Hepatocyte (in vitro differentiated cells): ENCODE measurements around the gene DCLK2. TPM values are rescaled to one million over a fixed set of nuclear protein-coding genes. Genes with fewer than 3 reads are reported as not detected.
"Not testable (repeated sequence)": the region's sequence is repeated elsewhere in the genome, so short reads cannot be mapped to it uniquely, and the experiment has no call there.

ENCODE experiments used
- DNase-seq: peaks from one replicate; pipeline ENCODE4 v3.0.0-alpha.2; 2016; ENCODE audit warnings: low spot score
- H2AFZ ChIP-seq: fragments of 200-600 bp; sonication (generic); 2 replicates; pipeline ENCODE4 v1.6.0; 2016; ENCODE audit warnings: antibody characterized with exemption, mild to moderate bottlenecking
- H3K27ac ChIP-seq: fragments of 200-600 bp; sonication (generic); 2 replicates; pipeline ENCODE4 v1.5.1; 2016; ENCODE audit warnings: mild to moderate bottlenecking
- H3K27me3 ChIP-seq: fragments of 200-600 bp; sonication (generic); 2 replicates; pipeline ENCODE4 v1.6.1; 2016
- H3K36me3 ChIP-seq: fragments of 200-600 bp; sonication (generic); replicated peaks from 2 replicates; pipeline ENCODE4 v1.5.1; 2016; ENCODE audit warnings: low read depth; ENCODE audit not compliant: insufficient read depth
- H3K4me1 ChIP-seq: fragments of 200-600 bp; sonication (generic); 2 replicates; pipeline ENCODE4 v1.5.1; 2016; ENCODE audit warnings: mild to moderate bottlenecking, moderate library complexity; ENCODE audit not compliant: insufficient read depth
- H3K4me2 ChIP-seq: fragments of 200-600 bp; sonication (generic); 2 replicates; pipeline ENCODE4 v1.6.0; 2016
- H3K4me3 ChIP-seq: fragments of 200-600 bp; sonication (generic); 2 replicates; pipeline ENCODE4 v1.5.1; 2016; ENCODE audit warnings: mild to moderate bottlenecking
- H3K79me2 ChIP-seq: fragments of 200-600 bp; sonication (generic); 2 replicates; pipeline ENCODE4 v1.6.0; 2017; ENCODE audit warnings: mild to moderate bottlenecking
- H3K9me2 ChIP-seq: fragments of 200-600 bp; sonication (generic); replicated peaks from 2 replicates; pipeline ENCODE4 v1.6.0; 2017; ENCODE audit warnings: mild to moderate bottlenecking; ENCODE audit not compliant: insufficient read depth
- H3K9me3 ChIP-seq: fragments of 200-600 bp; sonication (generic); 2 replicates; pipeline ENCODE4 v1.5.1; 2016; ENCODE audit warnings: low read depth, mild to moderate bottlenecking
- H4K20me1 ChIP-seq: fragments of 200-600 bp; sonication (generic); 2 replicates; pipeline ENCODE4 v1.6.0; 2016; ENCODE audit warnings: mild to moderate bottlenecking; ENCODE audit not compliant: insufficient read depth, poor library complexity, severe bottlenecking
- CTCF ChIP-seq: fragments of 200-600 bp; sonication (generic); IDR thresholded peaks from 2 replicates; pipeline ENCODE4 v1.5.1; 2016; ENCODE audit warnings: antibody characterized with exemption, mild to moderate bottlenecking; ENCODE audit not compliant: poor library complexity
- EZH2 ChIP-seq: fragments of 200-600 bp; sonication (generic); IDR thresholded peaks from 2 replicates; pipeline ENCODE4 v1.6.1; 2016; ENCODE audit warnings: antibody characterized with exemption, mild to moderate bottlenecking, borderline replicate concordance
- EZH2phosphoT487 ChIP-seq: fragments of 200-600 bp; sonication (generic); IDR thresholded peaks from one replicate; pipeline ENCODE4 v1.6.1; 2018; ENCODE audit warnings: antibody characterized with exemption, mild to moderate bottlenecking, low read depth, moderate library complexity; ENCODE audit not compliant: unreplicated experiment, severe bottlenecking
- WGBS: methylation state at CpG from one replicate; pipeline ENCODE4 v1.1.6; 2016; ENCODE audit warnings: low lambda C conversion rate; ENCODE audit errors: missing lambda C conversion rate; 5-methylcytosine and 5-hydroxymethylcytosine counted together
- polyA plus RNA-seq: library from polyadenylated mRNA; unstranded; fragments of >200 nt; fragmentation: Nextera tagmentation; extraction: Ambion mirVana; gene quantifications from 2 replicates; pipeline ENCODE4 v1.2.1, GENCODE V29; 2016
- total RNA-seq: library from RNA; depleted of rRNA; stranded (reverse); fragments of >200 nt; gene quantifications from 2 replicates; pipeline ENCODE4 v1.2.3, GENCODE V29; 2014

DCLK2 gene
- total and polyA plus RNA-seq, 2 experiments from 2014 or later, result 1.5 to 2.8 TPM

- TF ChIP-seq EZH2, result no peak
- TF ChIP-seq CTCF, result no peak
- TF ChIP-seq EZH2phosphoT487, result no peak
- Histone ChIP-seq H3K27me3 (no peaks in the 10 kb centered on the region), H3K79me2 (no peaks in the 10 kb centered on the region)
Measured at GRCh38 chr4:150161109-150161508, 82.9 kb downstream of the DCLK2 start.

GRCh38 chr4:150162020-150162419 is 83.8 kb downstream of the DCLK2 start:
- H3K4me2 ChIP-seq, H3K4me3 ChIP-seq, H3K9me3 ChIP-seq, H3K36me3 ChIP-seq, H3K4me1 ChIP-seq, DNase-seq, H4K20me1 ChIP-seq, H3K9me2 ChIP-seq, H3K79me2 ChIP-seq, H3K27me3 ChIP-seq, H2AFZ ChIP-seq, H3K27ac ChIP-seq: not testable (repeated sequence)
- WGBS, result 100% methylated on average over 2 of the region's 2 CpGs

More at GRCh38 chr4:150161109-150161508, 82.9 kb downstream of the DCLK2 start:
- DNase-seq, result no peak
- Histone ChIP-seq H3K9me3 (no peaks in the 10 kb centered on the region), H2AFZ (no peak overlapping the region), H3K4me1 (no peaks in the 10 kb centered on the region), H4K20me1 (no peaks in the 10 kb centered on the region), H3K36me3 (no peaks in the 10 kb centered on the region), H3K9me2 (no peaks in the 10 kb centered on the region), H3K27ac (no peak overlapping the region), H3K4me3 (no peak overlapping the region), H3K4me2 (no peak overlapping the region)

- no peak overlapping the region for H3K27ac ChIP-seq
- H4K20me1 ChIP-seq, result no peaks in the 10 kb centered on the region
- H3K27me3 ChIP-seq, result no peaks in the 10 kb centered on the region
- no peaks in the 10 kb centered on the region for H3K4me1 ChIP-seq
- no peaks in the 10 kb centered on the region for H3K9me2 ChIP-seq
- no peak for DNase-seq
- no peaks in the 10 kb centered on the region for H3K79me2 ChIP-seq
- no peaks in the 10 kb centered on the region for H3K9me3 ChIP-seq
- no peak overlapping the region for H3K4me3 ChIP-seq
- TF ChIP-seq EZH2, result no peak
- TF ChIP-seq EZH2phosphoT487, result no peak
- no peak for TF ChIP-seq CTCF
- no peaks in the 10 kb centered on the region for H3K36me3 ChIP-seq
- H3K4me2 ChIP-seq, result no peak overlapping the region
- H2AFZ ChIP-seq, result no peak overlapping the region
Measured at GRCh38 chr4:150164055-150164454, 85.8 kb downstream of the DCLK2 start.

GRCh38 chr4:150164956-150165629 is 86.8 kb downstream of the DCLK2 start:
- H3K27me3 ChIP-seq, result no peaks in the 10 kb centered on the region
- no peak overlapping the region for H3K4me2 ChIP-seq
- H3K9me2 ChIP-seq, result no peaks in the 10 kb centered on the region
- H3K4me3 ChIP-seq, result no peak overlapping the region
- no peaks in the 10 kb centered on the region for H3K9me3 ChIP-seq
- 57% methylated on average over 3 of the region's 3 CpGs for WGBS
- H3K79me2 ChIP-seq, result no peaks in the 10 kb centered on the region
- no peak for DNase-seq
- H4K20me1 ChIP-seq, result no peaks in the 10 kb centered on the region
- H3K36me3 ChIP-seq, result no peaks in the 10 kb centered on the region
- H2AFZ ChIP-seq, result no peak overlapping the region
- H3K27ac ChIP-seq, result no peak overlapping the region
- no peaks in the 10 kb centered on the region for H3K4me1 ChIP-seq
- TF ChIP-seq CTCF, result no peak
- no peak for TF ChIP-seq EZH2
- TF ChIP-seq EZH2phosphoT487, result no peak
